Mesenchymal stem cell (in vitro differentiated cells and primary cell): ENCODE measurements around the gene CYSTM1.

ENCODE experiments used
- DNase-seq: peaks from one replicate; pipeline ENCODE4 v3.0.0-alpha.2; 2013
- H2AFZ ChIP-seq: one replicate; pipeline ENCODE4 v1.6.1; 2013; ENCODE audit warnings: low read depth, mild to moderate bottlenecking, control low read depth, inconsistent platforms, low read length, moderate library complexity
- H2AK5ac ChIP-seq: 2 replicates; pipeline ENCODE4 v1.6.1; 2013; ENCODE audit warnings: low read length, moderate library complexity, mild to moderate bottlenecking, inconsistent platforms; ENCODE audit not compliant: severe bottlenecking
- H2BK120ac ChIP-seq: one replicate; pipeline ENCODE4 v1.6.1; 2013; ENCODE audit warnings: low read depth, mild to moderate bottlenecking, inconsistent platforms, low read length, moderate library complexity
- H2BK12ac ChIP-seq, 2 experiments: one replicate each; pipeline ENCODE4 v1.6.1; 2013; ENCODE audit warnings: inconsistent platforms in 2 of 2, low read length in 2 of 2, mild to moderate bottlenecking in 2 of 2, moderate library complexity in 2 of 2, control low read depth in 1 of 2
- H2BK15ac ChIP-seq: one replicate; pipeline ENCODE4 v1.6.1; 2013; ENCODE audit warnings: mild to moderate bottlenecking, low read depth, inconsistent platforms; ENCODE audit not compliant: poor library complexity, severe bottlenecking
- H2BK5ac ChIP-seq: 2 replicates; pipeline ENCODE4 v1.6.1; 2013; ENCODE audit warnings: low read depth, mild to moderate bottlenecking, low read length, control low read depth, inconsistent platforms; ENCODE audit not compliant: poor library complexity, severe bottlenecking
- H3K14ac ChIP-seq, 2 experiments: one replicate each; pipeline ENCODE4 v1.6.1; 2013; ENCODE audit warnings: inconsistent platforms in 2 of 2, low read length in 2 of 2, control low read depth in 1 of 2, mild to moderate bottlenecking in 1 of 2, moderate library complexity in 1 of 2
- H3K18ac ChIP-seq, 2 experiments: one replicate each; pipeline ENCODE4 v1.6.1; 2013; ENCODE audit warnings: inconsistent platforms in 2 of 2, low read length in 2 of 2, control low read depth in 1 of 2, low read depth in 1 of 2, mild to moderate bottlenecking in 1 of 2
- H3K23ac ChIP-seq, 2 experiments: one replicate each; pipeline ENCODE4 v1.6.1; 2013; ENCODE audit warnings: inconsistent platforms in 2 of 2, low read length in 2 of 2, mild to moderate bottlenecking in 2 of 2, moderate library complexity in 2 of 2, control low read depth in 1 of 2
- H3K27ac ChIP-seq: 2 replicates; pipeline ENCODE4 v1.5.1; 2013; ENCODE audit warnings: mild to moderate bottlenecking, moderate library complexity, low read length, control low read depth, inconsistent platforms; ENCODE audit not compliant: poor library complexity, severe bottlenecking
- H3K27me3 ChIP-seq, 2 experiments: 2 replicates each; pipeline versions ENCODE4 v1.6.1 to v1.7.0; 2013; ENCODE audit warnings: low read length in 2 of 2, mild to moderate bottlenecking in 2 of 2, moderate library complexity in 2 of 2, control low read depth in 1 of 2, inconsistent platforms in 1 of 2; ENCODE audit not compliant: control insufficient read depth in 1 of 2, insufficient read depth in 1 of 2
- H3K36me3 ChIP-seq, 2 experiments: 2 replicates each; pipeline versions ENCODE4 v1.6.1 to v1.7.0; 2013; ENCODE audit warnings: low read length in 2 of 2, control low read depth in 1 of 2, inconsistent platforms in 1 of 2, low read depth in 1 of 2, mild to moderate bottlenecking in 1 of 2; ENCODE audit not compliant: insufficient read depth in 2 of 2, control insufficient read depth in 1 of 2
- H3K4ac ChIP-seq, 2 experiments: one replicate each; pipeline ENCODE4 v1.6.1; 2013; ENCODE audit warnings: inconsistent platforms in 2 of 2, low read length in 2 of 2, mild to moderate bottlenecking in 2 of 2, moderate library complexity in 2 of 2, control low read depth in 1 of 2, low read depth in 1 of 2
- H3K4me1 ChIP-seq: 2 replicates; pipeline ENCODE4 v1.6.1; 2013; ENCODE audit warnings: low read depth, low read length, control low read depth; ENCODE audit not compliant: control insufficient read depth, insufficient read depth
- H3K4me2 ChIP-seq: 2 replicates; pipeline ENCODE4 v1.6.1; 2013; ENCODE audit warnings: low read length, mild to moderate bottlenecking, inconsistent platforms; ENCODE audit not compliant: poor library complexity, severe bottlenecking
- H3K4me3 ChIP-seq, 2 experiments: 2 replicates each; pipeline versions ENCODE4 v1.5.1 to v1.7.0; 2013; ENCODE audit warnings: low read length in 2 of 2, mild to moderate bottlenecking in 2 of 2, control low read depth in 1 of 2, low read depth in 1 of 2; ENCODE audit not compliant: insufficient read depth in 1 of 2
- H3K79me1 ChIP-seq: replicated peaks from 2 replicates; pipeline ENCODE4 v1.6.1; 2013; ENCODE audit warnings: mild to moderate bottlenecking, control low read depth, low read length, inconsistent platforms; ENCODE audit not compliant: poor library complexity, severe bottlenecking
- H3K9ac ChIP-seq: 2 replicates; pipeline ENCODE4 v1.7.0; 2013; ENCODE audit warnings: mild to moderate bottlenecking, low read length, moderate library complexity
- H3K9me3 ChIP-seq: 2 replicates; pipeline ENCODE4 v1.7.0; 2013; ENCODE audit warnings: mild to moderate bottlenecking, low read length; ENCODE audit not compliant: control insufficient read depth
- H4K8ac ChIP-seq: one replicate; pipeline ENCODE4 v1.6.1; 2013; ENCODE audit warnings: inconsistent platforms, mild to moderate bottlenecking, low read length, moderate library complexity
- H4K91ac ChIP-seq: one replicate; pipeline ENCODE4 v1.6.1; 2013; ENCODE audit warnings: mild to moderate bottlenecking, low read length, inconsistent platforms
- WGBS: methylation state at CpG from one replicate; pipeline ENCODE4 v1.1.7; 2013; ENCODE audit warnings: mixed read lengths; 5-methylcytosine and 5-hydroxymethylcytosine counted together

Gene CYSTM1

GRCh38 chr5:140189253-140189652, 14.3 kb downstream of the CYSTM1 start:
- H3K4me2 ChIP-seq: no peak overlapping the region
- H4K8ac ChIP-seq: no peak overlapping the region
- no peak overlapping the region for H3K27ac ChIP-seq
- H2BK15ac ChIP-seq: no peak overlapping the region
- no peak overlapping the region for H2AK5ac ChIP-seq
- DNase-seq: no peak
- peaks cover 11% of the 10 kb centered on the region for H3K79me1 ChIP-seq
- H2AFZ ChIP-seq: no peak overlapping the region
- H3K9me3 ChIP-seq: no peaks in the 10 kb centered on the region
- no peak overlapping the region for H3K4me3 ChIP-seq
- H3K14ac ChIP-seq: no peak overlapping the region
- no peak overlapping the region for H2BK120ac ChIP-seq
- H3K9ac ChIP-seq: peak overlapping the region; percentile 85
- no peak overlapping the region for H3K4ac ChIP-seq
- no peaks in the 10 kb centered on the region for H3K27me3 ChIP-seq
- H3K18ac ChIP-seq: no peak overlapping the region
- 88% methylated on average over 1 of the region's 2 CpGs for WGBS
- H2BK5ac ChIP-seq: no peak overlapping the region
- peaks cover 0 to under 1% of the 10 kb centered on the region in 2 experiments for H3K36me3 ChIP-seq
- no peak overlapping the region for H3K23ac ChIP-seq
- H4K91ac ChIP-seq: no peak overlapping the region
- H2BK12ac ChIP-seq: no peak overlapping the region
- peaks cover 4% of the 10 kb centered on the region for H3K4me1 ChIP-seq

- peak; percentile 88 for DNase-seq
- H4K8ac ChIP-seq: no peak overlapping the region
Observed at GRCh38 chr5:140189977-140190871, 15.2 kb downstream of the CYSTM1 start.

DNA sequence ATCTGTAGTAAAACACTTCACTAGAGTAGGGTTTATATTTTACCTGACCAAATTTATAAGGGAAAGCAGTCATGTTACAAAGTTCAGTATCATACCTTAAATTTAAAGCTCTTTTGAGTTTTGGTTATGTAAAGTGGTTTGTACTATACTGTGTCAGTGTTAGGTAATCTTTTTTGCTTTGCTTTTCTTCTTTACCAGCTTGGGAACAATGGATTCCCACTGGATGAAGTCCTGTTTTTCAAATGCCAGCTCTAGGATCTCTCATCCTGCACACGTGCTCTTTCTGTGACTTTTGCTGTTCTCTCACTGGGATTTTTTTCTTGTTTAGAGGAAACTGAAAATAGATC, 15.9 kb downstream of the CYSTM1 start:
- Histone ChIP-seq H2AFZ (no peak overlapping the region), H3K18ac (no peak overlapping the region), H3K4ac (no peak overlapping the region), H2BK120ac (no peak overlapping the region), H3K4me1 (peaks cover 4% of the 10 kb centered on the region), H3K14ac (no peak overlapping the region), H3K9me3 (no peaks in the 10 kb centered on the region), H3K36me3 (peaks cover 0 to 12% of the 10 kb centered on the region in 2 experiments), H3K9ac (peak overlapping the region; percentile 85), H4K8ac (no peak overlapping the region), H3K23ac (no peak overlapping the region), H3K27ac (no peak overlapping the region), H2AK5ac (no peak overlapping the region), H3K79me1 (peaks cover 11% of the 10 kb centered on the region), H3K4me2 (no peak overlapping the region), H2BK5ac (no peak overlapping the region), H3K27me3 (no peaks in the 10 kb centered on the region), H2BK12ac (no peak overlapping the region), H2BK15ac (no peak overlapping the region), H4K91ac (no peak overlapping the region), H3K4me3 (no peak overlapping the region)
- DNase-seq: no peak
- 67% methylated on average over 1 of the region's 1 CpG for WGBS

More at GRCh38 chr5:140189977-140190871, 15.2 kb downstream of the CYSTM1 start:
- Histone ChIP-seq H3K9me3 (no peaks in the 10 kb centered on the region), H3K4ac (no peak overlapping the region), H3K27ac (no peak overlapping the region), H4K91ac (no peak overlapping the region), H3K23ac (no peak overlapping the region), H3K27me3 (no peaks in the 10 kb centered on the region), H2BK120ac (no peak overlapping the region), H3K36me3 (peaks cover 0 to 10% of the 10 kb centered on the region in 2 experiments), H2BK15ac (no peak overlapping the region), H2AK5ac (no peak overlapping the region), H2BK5ac (no peak overlapping the region), H3K9ac (peak overlapping the region; percentile 85), H3K79me1 (peaks cover 11% of the 10 kb centered on the region), H3K4me3 (no peak overlapping the region), H2AFZ (no peak overlapping the region), H3K14ac (no peak overlapping the region), H3K4me1 (peaks cover 4% of the 10 kb centered on the region), H3K18ac (no peak overlapping the region), H2BK12ac (no peak overlapping the region), H3K4me2 (no peak overlapping the region)
- WGBS: 92% methylated on average over 2 of the region's 3 CpGs

- DNase-seq: no peak
- WGBS: 82% methylated on average over 4 of the region's 5 CpGs
- Histone ChIP-seq H2BK5ac (no peak overlapping the region), H3K4ac (no peak overlapping the region), H3K9ac (no peak overlapping the region), H3K4me1 (peaks cover 4% of the 10 kb centered on the region), H2AK5ac (no peak overlapping the region), H4K8ac (no peak overlapping the region), H3K79me1 (peaks cover 6% of the 10 kb centered on the region), H3K27me3 (no peaks in the 10 kb centered on the region), H2BK120ac (no peak overlapping the region), H3K4me3 (no peak overlapping the region), H2AFZ (no peak overlapping the region), H4K91ac (no peak overlapping the region), H2BK15ac (no peak overlapping the region), H2BK12ac (no peak overlapping the region), H3K36me3 (peaks cover 0 to 32% of the 10 kb centered on the region in 2 experiments), H3K14ac (no peak overlapping the region), H3K27ac (no peak overlapping the region), H3K18ac (no peak overlapping the region), H3K9me3 (no peaks in the 10 kb centered on the region), H3K4me2 (no peak overlapping the region), H3K23ac (no peak overlapping the region)
Observed at GRCh38 chr5:140192715-140193430, 17.9 kb downstream of the CYSTM1 start.
